Keratinocyte (primary cell): Measurements from ENCODE around the gene MAGEB2. TPM values are rescaled to one million over a fixed set of nuclear protein-coding genes. Genes with fewer than 3 reads are reported as not detected.
A peak's percentile ranks its signal among the peaks of the same experiment; 100 is the strongest.
"Not testable (repeated sequence)": the region's sequence is repeated elsewhere in the genome, so short reads cannot be mapped to it uniquely, and the experiment has no call there.

ENCODE experiments used
- DNase-seq: peaks from one replicate; pipeline ENCODE4 v3.0.0-alpha.2; 2011; ENCODE audit warnings: low read depth, missing footprints, low spot score
- FAIRE-seq: peaks from 2 replicates; lab custom pipeline; 2011; peaks lifted over from hg19 to GRCh38; lab: Jason Lieb, UNC
- H2AFZ ChIP-seq: 2 replicates; pipeline ENCODE4 v1.6.0; 2012; ENCODE audit warnings: low read length, control low read depth, inconsistent platforms; ENCODE audit not compliant: control insufficient read depth
- H3K27ac ChIP-seq: 2 replicates; pipeline ENCODE4 v1.5.1; 2011; ENCODE audit warnings: low read length; ENCODE audit not compliant: control insufficient read depth, insufficient read depth
- H3K27me3 ChIP-seq: 3 replicates; pipeline ENCODE4 v1.6.0; 2011; ENCODE audit warnings: low read length; ENCODE audit not compliant: control insufficient read depth, insufficient read depth; ENCODE audit errors: extremely low read depth
- H3K36me3 ChIP-seq, 2 experiments: 2 replicates in 1 of 2; 3 replicates in 1 of 2; pipeline ENCODE4 v1.5.1; 2011; ENCODE audit warnings: low read length in 2 of 2, mild to moderate bottlenecking in 1 of 2; ENCODE audit not compliant: control insufficient read depth in 2 of 2, insufficient read depth in 2 of 2; ENCODE audit errors: extremely low read depth in 1 of 2
- H3K4me1 ChIP-seq: 3 replicates; pipeline ENCODE4 v1.5.1; 2011; ENCODE audit warnings: low read length; ENCODE audit not compliant: control insufficient read depth, insufficient read depth; ENCODE audit errors: extremely low read depth
- H3K4me2 ChIP-seq: 3 replicates; pipeline ENCODE4 v1.6.0; 2011; ENCODE audit warnings: low read depth, low read length; ENCODE audit not compliant: control insufficient read depth, insufficient read depth; ENCODE audit errors: extremely low read depth
- H3K4me3 ChIP-seq, 3 experiments: fragments of 200-600 bp in 1 of 3; sonication (generic) in 1 of 3; 2 replicates in 2 of 3; 3 replicates in 1 of 3; pipeline ENCODE4 v1.5.1; 2011 to 2016; ENCODE audit warnings: low read length in 3 of 3, mild to moderate bottlenecking in 3 of 3, control low read depth in 2 of 3, inconsistent platforms in 1 of 3, low read depth in 1 of 3, mixed read lengths in 1 of 3, mixed run types in 1 of 3, moderate library complexity in 1 of 3; ENCODE audit not compliant: control insufficient read depth in 2 of 3, insufficient read depth in 2 of 3; ENCODE audit errors: extremely low read depth in 1 of 3
- H3K79me2 ChIP-seq: 2 replicates; pipeline ENCODE4 v1.6.0; 2012; ENCODE audit warnings: low read length; ENCODE audit not compliant: control insufficient read depth, insufficient read depth
- H3K9ac ChIP-seq: 3 replicates; pipeline ENCODE4 v1.6.0; 2011; ENCODE audit warnings: low read length; ENCODE audit not compliant: control insufficient read depth, insufficient read depth; ENCODE audit errors: extremely low read depth
- H3K9me1 ChIP-seq: 3 replicates; pipeline ENCODE4 v1.6.0; 2011; ENCODE audit warnings: low read length; ENCODE audit not compliant: control insufficient read depth, insufficient read depth; ENCODE audit errors: extremely low read depth
- H3K9me3 ChIP-seq: 2 replicates; pipeline ENCODE4 v1.5.1; 2012; ENCODE audit warnings: low read depth, low read length; ENCODE audit not compliant: control insufficient read depth
- H4K20me1 ChIP-seq: 3 replicates; pipeline ENCODE4 v1.6.0; 2011; ENCODE audit warnings: low read length; ENCODE audit not compliant: control insufficient read depth, insufficient read depth; ENCODE audit errors: extremely low read depth
- CTCF ChIP-seq, 3 experiments: IDR thresholded peaks in 1 of 3; conservative IDR thresholded peaks in 1 of 3; optimal IDR thresholded peaks in 1 of 3; 2 replicates in 2 of 3; 3 replicates in 1 of 3; pipeline versions ENCODE3 to v1.5.1; 2011; ENCODE audit warnings: low read length in 3 of 3, mild to moderate bottlenecking in 3 of 3, moderate library complexity in 2 of 3, control low read depth in 1 of 3, inconsistent platforms in 1 of 3; ENCODE audit not compliant: insufficient read depth in 2 of 3; ENCODE audit errors: extremely low read depth in 1 of 3
- EZH2 ChIP-seq: IDR thresholded peaks from one replicate; pipeline ENCODE4 v1.6.1; 2012; ENCODE audit warnings: inconsistent platforms, mild to moderate bottlenecking, low read length, moderate library complexity
- dilution Hi-C: fragments of 300-500 bp; cut with MboI; formaldehyde crosslinking; loops from one replicate; pipeline ENCODE4 v1.7.0; 2020; ENCODE audit warnings: low sequenced_read_pairs; ENCODE audit not compliant: extremely low pct_ligation_motif_present
- polyA plus RNA-seq, 5 experiments: library from polyadenylated mRNA; depleted of rRNA in 3 of 5; stranded (reverse) in 3 of 5; stranded (forward) in 1 of 5; unstranded in 1 of 5; fragments of >200 nt; gene quantifications; 1 replicate in 1 of 5; 2 replicates in 3 of 5; 3 replicates in 1 of 5; pipeline versions ENCODE4 v1.2.1 to v1.2.3, GENCODE V29; 2011 to 2012; ENCODE audit warnings: missing spikeins in 2 of 5, low read depth in 1 of 5, low replicate concordance in 1 of 5

MAGEB2 gene
- polyA plus RNA-seq, 1 donor (not counting 4 experiments of a cell fraction or from before 2014, with no cell fraction given), result not detected

- dilution Hi-C loops, result no loop called here
- no peak for FAIRE-seq
- Histone ChIP-seq H3K4me2 (no peak overlapping the region), H3K27ac (no peak overlapping the region), H2AFZ (no peak overlapping the region), H3K4me3 (no peak overlapping the region), H3K36me3 (no peaks in the 10 kb centered on the region), H3K9me1 (no peaks in the 10 kb centered on the region), H3K79me2 (no peaks in the 10 kb centered on the region), H3K9ac (no peak overlapping the region), H3K27me3 (no peaks in the 10 kb centered on the region), H4K20me1 (no peaks in the 10 kb centered on the region), H3K4me1 (no peaks in the 10 kb centered on the region), H3K9me3 (no peaks in the 10 kb centered on the region)
- no peak for DNase-seq
- no peak for TF ChIP-seq CTCF (optimal IDR thresholded peaks at IDR 0.05 in 1 of 3, IDR thresholded peaks at IDR 0.05 in 1 of 3, conservative IDR thresholded peaks at IDR 0.05 in 1 of 3; ENCODE audit: extremely low read depth in 1 of 3, insufficient read depth in 2 of 3, low read length in 3 of 3)
- no peak for TF ChIP-seq EZH2
Measured at GRCh38 chrX:30190426-30190825, 24.9 kb upstream of the MAGEB2 start.

GRCh38 chrX:30193910-30194309, 21.5 kb upstream of the MAGEB2 start:
- H4K20me1 ChIP-seq, dilution Hi-C loops, H3K27ac ChIP-seq, H3K4me1 ChIP-seq, FAIRE-seq, H3K4me2 ChIP-seq, H3K4me3 ChIP-seq, H3K27me3 ChIP-seq, H3K9me1 ChIP-seq, H3K79me2 ChIP-seq, H3K9ac ChIP-seq, H2AFZ ChIP-seq, DNase-seq, H3K9me3 ChIP-seq, H3K36me3 ChIP-seq: not testable (repeated sequence)

GRCh38 chrX:30196322-30196721, 19.0 kb upstream of the MAGEB2 start:
- Histone ChIP-seq H3K4me3 (no peak overlapping the region), H3K27ac (no peak overlapping the region), H3K9ac (no peak overlapping the region), H2AFZ (no peak overlapping the region), H3K36me3 (no peaks in the 10 kb centered on the region), H3K4me1 (no peaks in the 10 kb centered on the region), H4K20me1 (no peaks in the 10 kb centered on the region), H3K79me2 (no peaks in the 10 kb centered on the region), H3K9me1 (no peaks in the 10 kb centered on the region), H3K27me3 (no peaks in the 10 kb centered on the region), H3K4me2 (no peak overlapping the region), H3K9me3 (no peaks in the 10 kb centered on the region)
- dilution Hi-C loops, result no loop called here
- TF ChIP-seq CTCF (optimal IDR thresholded peaks at IDR 0.05 in 1 of 3, IDR thresholded peaks at IDR 0.05 in 1 of 3, conservative IDR thresholded peaks at IDR 0.05 in 1 of 3; ENCODE audit: extremely low read depth in 1 of 3, insufficient read depth in 2 of 3, low read length in 3 of 3) (peak in 1 of 3 experiments; percentile 19), EZH2 (no peak)
- FAIRE-seq (no peak), DNase-seq (no peak)
